BE2C (cell line): ENCODE measurements around the gene DDRGK1.

Experiments
- DNase-seq: peaks from one replicate; pipeline ENCODE4 v3.0.0-alpha.2; 2020
- H3K27me3 ChIP-seq: fragments of 250-450 bp; sonication (Bioruptor Pico); 2 replicates; pipeline ENCODE4 v1.5.1; 2020; ENCODE audit warnings: mild to moderate bottlenecking
- H3K36me3 ChIP-seq: fragments of 250-450 bp; sonication (Bioruptor Pico); 2 replicates; pipeline ENCODE4 v1.5.1; 2020; ENCODE audit warnings: mild to moderate bottlenecking
- H3K4me1 ChIP-seq: fragments of 250-450 bp; sonication (Bioruptor Pico); 2 replicates; pipeline ENCODE4 v1.5.1; 2020
- H3K4me3 ChIP-seq: 2 replicates; pipeline ENCODE4 v1.5.1; 2011; ENCODE audit warnings: low read depth, low read length
- H3K9me3 ChIP-seq: fragments of 250-450 bp; sonication (Bioruptor Pico); 2 replicates; pipeline ENCODE4 v1.5.1; 2020
- TF ChIP-seq, protein P1 (sequence below): IDR thresholded peaks from 2 replicates; pipeline ENCODE4 v1.5.1; 2012; ENCODE audit warnings: mild to moderate bottlenecking, low read depth, low read length

The DDRGK1 gene

DNA sequence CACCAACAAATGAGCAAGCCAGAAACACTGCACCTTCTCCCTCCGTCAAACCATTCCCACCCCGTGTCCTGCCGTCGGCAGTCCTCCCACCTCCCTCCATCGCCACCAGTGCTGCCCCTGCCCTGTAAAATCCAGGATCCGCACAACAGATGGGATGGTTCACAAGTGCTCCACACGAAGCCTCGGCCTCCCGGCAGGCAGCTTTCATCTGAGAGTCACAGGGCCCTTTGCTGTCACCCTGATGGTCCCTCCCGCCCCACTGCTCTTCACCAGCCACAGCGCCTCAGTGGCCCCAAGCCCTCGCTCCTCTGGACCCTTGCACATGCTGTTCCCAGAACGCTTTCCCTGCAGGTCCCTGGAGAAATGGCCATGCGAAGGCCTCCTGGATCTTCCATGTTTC lies 22.4 kb upstream of the DDRGK1 start:
- Histone ChIP-seq H3K9me3 (no peaks in the 10 kb centered on the region), H3K4me3 (no peak overlapping the region), H3K4me1 (peaks cover 3% of the 10 kb centered on the region; the same call in 1 of the 2 replicates), H3K27me3 (no peaks in the 10 kb centered on the region), H3K36me3 (peaks cover 4% of the 10 kb centered on the region)
- TF ChIP-seq, protein P1, sequence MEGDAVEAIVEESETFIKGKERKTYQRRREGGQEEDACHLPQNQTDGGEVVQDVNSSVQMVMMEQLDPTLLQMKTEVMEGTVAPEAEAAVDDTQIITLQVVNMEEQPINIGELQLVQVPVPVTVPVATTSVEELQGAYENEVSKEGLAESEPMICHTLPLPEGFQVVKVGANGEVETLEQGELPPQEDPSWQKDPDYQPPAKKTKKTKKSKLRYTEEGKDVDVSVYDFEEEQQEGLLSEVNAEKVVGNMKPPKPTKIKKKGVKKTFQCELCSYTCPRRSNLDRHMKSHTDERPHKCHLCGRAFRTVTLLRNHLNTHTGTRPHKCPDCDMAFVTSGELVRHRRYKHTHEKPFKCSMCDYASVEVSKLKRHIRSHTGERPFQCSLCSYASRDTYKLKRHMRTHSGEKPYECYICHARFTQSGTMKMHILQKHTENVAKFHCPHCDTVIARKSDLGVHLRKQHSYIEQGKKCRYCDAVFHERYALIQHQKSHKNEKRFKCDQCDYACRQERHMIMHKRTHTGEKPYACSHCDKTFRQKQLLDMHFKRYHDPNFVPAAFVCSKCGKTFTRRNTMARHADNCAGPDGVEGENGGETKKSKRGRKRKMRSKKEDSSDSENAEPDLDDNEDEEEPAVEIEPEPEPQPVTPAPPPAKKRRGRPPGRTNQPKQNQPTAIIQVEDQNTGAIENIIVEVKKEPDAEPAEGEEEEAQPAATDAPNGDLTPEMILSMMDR: no peak
- no peak for DNase-seq

GRCh38 chr20:3226093-3226492 lies 21.6 kb upstream of the DDRGK1 start:
- no peaks in the 10 kb centered on the region for H3K27me3 ChIP-seq
- DNase-seq: no peak
- no peaks in the 10 kb centered on the region for H3K9me3 ChIP-seq
- H3K4me3 ChIP-seq: no peak overlapping the region
- peaks cover 3% of the 10 kb centered on the region; the same call in 1 of the 2 replicates for H3K4me1 ChIP-seq
- TF ChIP-seq, protein P1: no peak
- peaks cover 11% of the 10 kb centered on the region for H3K36me3 ChIP-seq

DNA sequence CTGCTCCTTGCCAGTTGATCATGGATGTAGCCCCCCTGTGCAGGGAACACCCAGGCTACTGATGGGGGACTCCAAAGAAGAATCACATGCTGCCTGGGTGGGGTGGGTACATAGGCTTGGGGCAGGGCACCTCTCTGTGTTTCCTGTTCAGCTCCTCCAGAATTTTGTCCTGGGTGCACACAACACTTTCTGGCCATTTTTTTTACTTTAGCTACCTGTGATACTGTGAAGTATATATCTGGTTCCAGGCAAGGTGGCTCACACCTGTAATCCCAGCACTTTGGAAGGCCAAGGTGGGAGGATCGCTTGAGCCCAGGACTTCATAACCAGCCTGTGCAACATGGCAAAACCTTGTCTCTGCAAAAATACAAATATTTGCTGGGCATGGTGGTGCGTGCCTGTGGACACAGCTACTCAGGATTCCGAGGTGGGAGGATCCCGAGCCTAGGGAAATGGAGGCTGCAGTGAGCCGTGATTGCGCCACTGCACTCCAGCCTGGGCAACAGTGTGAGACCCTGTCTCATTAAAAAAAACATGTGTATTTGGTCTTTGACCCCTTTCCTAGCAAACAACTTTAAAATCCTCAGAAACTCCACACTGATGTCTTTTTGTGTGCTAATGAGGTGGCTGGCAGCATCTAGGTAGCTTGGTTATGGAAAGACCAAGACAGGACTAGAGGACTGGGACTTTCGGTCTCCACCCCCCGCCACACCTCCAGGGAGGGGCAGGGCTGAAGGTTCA lies 20.4 kb upstream of the DDRGK1 start:
- no peak overlapping the region for H3K4me3 ChIP-seq
- H3K9me3 ChIP-seq: no peaks in the 10 kb centered on the region
- peaks cover 19% of the 10 kb centered on the region for H3K36me3 ChIP-seq
- DNase-seq: no peak
- TF ChIP-seq, protein P1: no peak
- peaks cover 3% of the 10 kb centered on the region; the same call in 1 of the 2 replicates for H3K4me1 ChIP-seq
- H3K27me3 ChIP-seq: no peaks in the 10 kb centered on the region

DNA sequence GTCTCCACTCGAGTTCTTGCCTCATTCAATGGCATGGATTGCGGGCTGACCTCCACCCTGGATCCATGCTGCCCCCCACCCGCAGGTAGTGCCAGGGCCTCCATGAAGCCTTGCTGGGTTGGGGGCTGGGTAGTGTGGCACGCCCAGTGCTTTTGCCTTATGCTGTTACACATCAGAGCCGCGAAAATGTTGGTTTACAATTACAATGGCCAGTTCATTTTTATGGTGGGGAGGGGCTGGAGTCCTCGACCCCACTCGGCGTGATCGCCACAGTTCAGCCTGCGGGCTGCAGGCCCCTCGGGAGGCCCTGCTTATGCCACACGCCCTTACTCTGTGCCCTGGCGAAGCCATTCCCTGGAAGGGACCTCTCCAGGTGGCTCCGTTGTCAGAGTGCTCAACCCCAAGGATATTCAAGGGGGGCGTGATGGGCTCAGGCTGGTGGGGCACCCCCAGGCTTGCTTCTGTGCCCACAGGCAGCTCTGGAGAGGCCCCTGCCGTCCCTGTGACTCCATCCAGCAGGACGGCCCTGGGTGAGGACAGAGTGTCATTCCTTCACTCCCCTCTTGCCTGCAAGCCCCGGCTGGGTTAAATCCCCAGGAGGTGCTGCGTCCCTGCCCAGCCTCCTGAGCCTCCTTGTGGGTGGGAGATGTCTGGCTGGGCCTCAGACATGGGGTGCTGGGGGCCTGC lies 19.7 kb upstream of the DDRGK1 start:
- Histone ChIP-seq H3K9me3 (no peaks in the 10 kb centered on the region), H3K36me3 (peaks cover 22% of the 10 kb centered on the region), H3K4me3 (no peak overlapping the region), H3K27me3 (no peaks in the 10 kb centered on the region), H3K4me1 (peaks cover 3% of the 10 kb centered on the region; the same call in 1 of the 2 replicates)
- no peak for DNase-seq
- TF ChIP-seq, protein P1: no peak

DNA sequence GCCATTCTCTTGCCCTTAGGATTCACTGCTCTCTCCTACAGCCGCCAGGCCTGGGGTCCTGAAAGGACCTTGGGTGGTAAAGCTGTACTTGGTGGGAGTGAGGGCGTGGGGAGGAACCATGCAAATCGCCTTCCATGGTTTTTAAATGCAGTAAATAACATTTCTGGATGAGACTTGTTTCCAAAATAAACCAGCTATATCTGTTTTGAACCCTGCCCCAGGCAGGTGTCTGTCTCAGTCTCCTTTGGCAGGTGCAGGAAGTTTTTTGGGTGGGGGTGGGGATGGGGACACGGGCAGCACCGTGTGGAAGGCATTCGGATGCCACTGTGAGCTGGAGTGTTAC lies 19.1 kb upstream of the DDRGK1 start:
- peaks cover 23% of the 10 kb centered on the region for H3K36me3 ChIP-seq
- TF ChIP-seq, protein P1: no peak
- H3K4me3 ChIP-seq: no peak overlapping the region
- H3K9me3 ChIP-seq: no peaks in the 10 kb centered on the region
- peaks cover 3% of the 10 kb centered on the region; the same call in 1 of the 2 replicates for H3K4me1 ChIP-seq
- no peak for DNase-seq
- H3K27me3 ChIP-seq: no peaks in the 10 kb centered on the region
